Measurements from ENCODE around the gene C21orf91.

C21orf91 gene

DNA sequence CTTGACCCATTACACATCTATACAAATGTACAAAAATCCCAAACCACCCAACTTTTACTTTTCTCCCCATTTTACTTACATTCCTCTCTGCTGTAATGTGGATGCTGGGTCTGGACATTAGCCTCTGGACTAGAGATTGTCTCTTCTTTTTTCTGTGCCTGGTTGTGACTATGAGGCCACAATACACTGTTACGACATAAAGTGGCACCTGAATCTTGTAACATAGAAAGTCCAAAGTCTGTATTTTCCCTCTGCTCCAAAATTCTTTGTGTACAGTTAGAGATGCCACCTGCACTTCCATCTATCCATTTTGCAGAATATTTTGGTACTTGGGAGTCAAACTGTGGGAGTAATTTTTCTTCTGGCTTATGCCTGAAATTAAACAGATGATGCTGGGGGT is 22.7 kb downstream of the C21orf91 start:
- no peak for DNase-seq

DNA sequence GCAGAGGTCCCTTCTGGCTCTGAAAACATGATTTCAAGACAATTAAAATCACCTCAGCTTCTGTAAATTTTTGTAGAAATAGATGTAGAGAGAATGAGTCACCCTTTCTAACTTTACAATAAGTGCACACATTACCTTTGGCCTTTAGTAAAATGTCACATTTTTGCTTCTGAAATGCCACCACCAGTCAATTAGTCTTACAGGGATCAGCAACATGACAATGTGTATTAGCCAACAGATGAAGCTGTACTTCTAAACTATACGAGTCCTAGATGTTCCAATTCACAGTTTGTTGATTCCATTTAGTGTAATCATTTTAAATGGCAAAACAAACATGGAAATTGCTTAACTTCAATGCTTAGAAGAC is 23.1 kb downstream of the C21orf91 start:
- DNase-seq, result no peak

- no peak for DNase-seq
Observed at GRCh38 chr21:17795146-17796036, 23.8 kb downstream of the C21orf91 start.

DNA sequence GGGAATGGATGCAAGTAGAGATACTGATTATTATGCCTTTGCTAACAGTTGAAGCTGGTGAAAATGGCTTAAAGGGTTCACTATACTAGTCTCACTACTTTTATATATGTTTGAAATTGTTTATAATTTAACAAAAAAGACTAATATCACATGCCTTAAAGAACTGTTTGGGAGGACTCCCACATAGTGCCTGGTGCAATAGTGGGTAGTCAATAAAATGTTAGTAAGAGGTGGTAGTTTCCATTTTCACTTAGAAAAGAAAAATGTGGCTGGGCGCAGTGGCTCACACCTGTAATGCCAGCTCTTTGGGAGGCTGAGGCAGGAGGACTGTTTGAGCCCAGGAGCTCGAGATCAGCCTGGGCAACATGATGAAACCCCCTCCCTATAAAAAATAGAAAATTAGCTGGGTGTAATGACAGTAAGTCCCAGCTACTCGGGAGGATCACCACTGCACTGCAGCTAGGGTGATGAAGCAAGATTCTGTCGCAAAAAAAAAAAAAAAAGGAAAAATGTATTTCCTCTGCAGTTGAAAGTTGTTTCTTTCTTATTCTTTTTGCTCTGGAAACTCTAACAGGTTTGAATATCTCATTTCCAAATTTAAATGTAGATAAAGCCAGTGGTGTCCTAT is 24.5 kb downstream of the C21orf91 start:
- DNase-seq, result no peak

- DNase-seq, result no peak
Observed at GRCh38 chr21:17793246-17794123, 25.7 kb downstream of the C21orf91 start.

- DNase-seq, result no peak
Observed at GRCh38 chr21:17789656-17790055, 29.5 kb downstream of the C21orf91 start.

DNA sequence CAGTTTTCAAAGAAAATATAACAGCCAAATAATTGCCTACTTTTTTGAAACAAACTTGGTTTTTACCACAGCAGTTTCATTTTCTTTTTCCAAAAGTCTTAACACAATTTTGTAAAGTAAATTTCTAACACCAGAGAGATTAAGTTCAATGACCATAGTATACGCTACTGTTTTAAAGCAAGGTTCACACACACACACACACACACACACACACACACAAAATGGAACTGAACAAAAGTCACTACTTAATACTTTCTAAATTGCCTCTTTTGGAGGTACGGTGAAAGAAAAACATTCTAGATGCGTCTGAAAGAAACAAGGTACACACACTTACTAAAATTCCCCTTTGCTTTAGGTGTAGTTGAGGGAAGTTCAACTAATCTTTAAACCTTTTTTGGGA is 30.1 kb downstream of the C21orf91 start:
- DNase-seq, result no peak

DNA sequence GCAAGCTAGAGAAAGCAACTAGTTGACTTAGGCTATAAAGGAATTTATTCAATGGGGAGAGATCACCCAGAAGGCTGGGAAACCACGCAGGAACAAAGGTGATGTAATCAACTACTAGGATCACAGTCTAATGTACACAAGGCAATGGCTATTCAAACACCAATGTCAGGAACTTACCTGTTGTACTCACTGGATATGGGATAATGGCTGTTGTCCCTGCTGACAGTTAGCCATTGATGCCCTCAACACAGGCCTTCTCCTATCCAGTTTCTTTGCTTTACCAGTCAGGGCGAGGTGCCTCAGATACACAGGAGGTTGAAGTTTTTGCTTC is 32.3 kb downstream of the C21orf91 start:
- no peak for DNase-seq

DNA sequence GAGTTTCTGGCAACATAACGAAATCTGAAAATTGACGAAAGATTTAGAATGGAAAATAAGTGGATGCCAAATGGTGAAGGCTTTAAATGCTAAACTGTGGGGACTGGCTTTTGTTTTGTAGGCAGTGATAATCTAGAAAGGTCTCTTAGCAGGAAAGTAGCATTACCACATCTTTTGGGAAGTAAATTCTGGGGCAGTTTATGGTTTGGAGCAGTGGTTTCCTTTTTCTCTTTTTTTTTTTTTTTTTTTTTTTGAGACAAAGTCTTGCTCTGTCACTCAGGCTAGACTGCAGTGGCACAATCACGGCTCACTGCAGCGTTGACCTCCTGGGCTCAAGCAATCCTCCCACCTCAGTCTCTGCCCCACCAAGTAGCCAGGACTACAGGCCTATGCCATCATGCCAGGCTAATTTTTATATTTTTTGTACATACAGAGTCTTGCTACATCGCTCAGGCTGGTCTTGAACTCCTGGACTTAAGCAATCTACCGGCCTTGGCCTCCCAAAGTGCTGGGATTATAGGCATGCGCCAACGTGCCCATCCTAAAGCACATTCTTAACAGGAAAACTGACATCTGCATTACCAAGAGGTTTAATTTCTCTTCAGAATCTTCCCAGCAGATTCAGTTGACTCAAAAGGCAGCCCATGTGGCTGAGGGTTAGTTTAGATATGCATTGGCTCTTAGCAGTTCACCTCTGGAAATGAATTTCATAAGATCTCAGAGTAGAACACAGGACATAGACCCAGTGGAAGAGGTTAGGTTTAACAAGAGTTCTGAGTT is 32.9 kb downstream of the C21orf91 start:
- no peak for DNase-seq

DNA sequence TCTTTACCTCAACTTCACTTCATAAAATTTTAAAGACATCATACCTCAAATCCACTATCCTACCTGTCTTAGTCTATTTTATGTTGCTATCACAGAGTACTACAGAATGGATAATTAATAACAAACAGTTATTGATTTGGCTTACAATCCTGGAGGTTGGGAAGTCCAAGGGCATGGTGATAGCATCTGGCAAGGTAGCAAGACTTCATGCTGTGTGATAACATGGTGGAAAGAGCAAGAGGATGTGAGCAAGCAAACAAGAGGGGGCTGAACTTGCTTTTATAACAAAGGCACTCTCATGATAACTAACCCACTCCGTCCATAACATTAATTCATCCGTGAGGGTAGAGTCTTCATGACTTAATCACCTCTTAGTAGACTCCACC is 33.8 kb downstream of the C21orf91 start:
- no peak for DNase-seq

- peak; percentile 54 for DNase-seq
Observed at GRCh38 chr21:17784604-17785402, 34.4 kb downstream of the C21orf91 start.

DNA sequence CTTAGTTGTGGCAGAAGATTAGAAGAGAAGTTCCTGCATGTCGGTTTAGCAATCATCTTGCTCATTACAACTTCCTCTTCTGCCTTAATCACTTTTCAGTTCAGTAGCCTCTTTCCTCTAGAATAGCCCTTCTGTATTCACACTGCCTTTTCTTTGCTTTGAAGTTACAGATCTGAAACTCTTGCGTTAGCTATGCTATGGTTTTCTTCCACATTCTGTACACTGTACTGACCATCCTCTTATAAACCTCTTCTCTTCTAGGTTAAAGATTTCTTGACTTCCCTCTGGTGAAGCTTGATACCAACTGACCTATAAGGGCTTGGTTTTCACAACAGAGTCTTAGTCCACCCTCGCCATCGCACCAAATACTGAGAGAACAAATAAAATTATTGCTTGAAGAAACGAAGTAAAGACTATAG is 35.0 kb downstream of the C21orf91 start:
- no peak for DNase-seq

DNA sequence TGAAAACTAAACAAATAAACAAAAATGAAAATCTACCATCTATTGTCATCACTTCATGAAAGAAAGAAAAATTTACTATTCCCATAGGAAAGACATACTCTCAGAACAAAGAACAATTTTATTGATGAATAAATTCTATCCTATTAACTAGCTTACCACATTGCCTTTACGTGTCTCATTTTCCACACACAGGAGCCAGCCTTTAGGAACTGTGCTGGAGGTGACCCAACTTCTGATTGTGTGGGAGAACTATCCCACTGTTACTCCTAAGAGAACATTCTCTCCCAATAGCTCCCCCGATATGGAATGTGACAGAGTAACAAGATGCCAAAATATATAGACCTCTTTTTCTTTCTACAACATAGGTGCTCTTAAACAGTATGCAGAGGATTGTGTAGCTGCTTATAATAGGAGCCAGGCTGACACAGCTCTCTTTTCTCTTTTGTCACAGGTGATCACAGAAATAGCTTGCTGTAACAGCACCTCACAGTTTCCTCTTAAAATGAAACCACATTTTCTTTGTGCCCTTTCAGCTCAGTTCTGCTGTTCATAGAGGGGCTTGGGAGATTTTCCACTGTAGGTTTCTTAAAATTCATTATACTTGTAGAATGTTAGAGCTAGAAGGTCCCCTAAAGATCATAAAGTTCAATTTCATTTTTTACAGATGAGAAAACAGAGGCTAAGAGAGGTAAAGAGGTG is 35.5 kb downstream of the C21orf91 start:
- no peak for DNase-seq

DNA sequence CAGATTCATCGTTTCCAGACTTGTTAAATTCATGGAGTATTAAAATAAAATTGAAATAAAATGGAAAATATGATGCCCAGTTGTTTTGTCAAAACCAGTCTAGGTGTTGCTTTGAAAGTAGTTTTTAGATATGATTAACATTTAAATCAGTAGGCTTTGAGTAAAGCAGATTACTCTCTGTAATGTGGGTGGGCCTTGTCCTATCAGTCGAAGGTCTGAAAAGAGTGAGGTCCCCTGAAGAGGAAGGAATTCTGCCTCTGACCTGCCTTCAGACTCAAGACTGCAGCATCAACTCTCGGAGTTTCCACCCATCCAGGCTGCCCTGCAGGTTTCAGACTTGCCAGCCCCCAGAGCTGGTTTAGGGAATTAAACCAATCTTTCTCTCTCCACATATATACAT is 36.2 kb downstream of the C21orf91 start:
- DNase-seq, result no peak

DNA sequence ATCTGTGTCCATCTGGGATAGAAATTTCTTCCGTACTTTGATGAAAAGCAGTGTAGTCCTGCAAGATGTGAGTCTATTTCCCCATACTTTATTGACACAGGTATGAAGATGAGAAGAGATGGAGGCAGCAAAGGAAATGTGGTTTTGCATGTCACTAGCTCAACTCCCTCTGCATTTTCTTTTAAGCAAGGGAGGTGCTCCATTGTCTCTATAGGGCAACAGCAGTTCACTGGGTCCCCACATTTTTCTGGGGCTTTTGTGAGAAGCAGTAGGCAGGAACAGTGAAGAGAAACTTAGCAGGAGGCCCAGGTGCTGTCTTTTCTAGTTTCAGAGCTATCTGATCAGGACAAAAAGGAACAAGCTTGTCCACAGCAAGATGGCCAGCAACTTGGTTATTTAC is 37.1 kb downstream of the C21orf91 start:
- DNase-seq, result no peak

- no peak for DNase-seq
Observed at GRCh38 chr21:17781524-17781923, 37.6 kb downstream of the C21orf91 start.

DNA sequence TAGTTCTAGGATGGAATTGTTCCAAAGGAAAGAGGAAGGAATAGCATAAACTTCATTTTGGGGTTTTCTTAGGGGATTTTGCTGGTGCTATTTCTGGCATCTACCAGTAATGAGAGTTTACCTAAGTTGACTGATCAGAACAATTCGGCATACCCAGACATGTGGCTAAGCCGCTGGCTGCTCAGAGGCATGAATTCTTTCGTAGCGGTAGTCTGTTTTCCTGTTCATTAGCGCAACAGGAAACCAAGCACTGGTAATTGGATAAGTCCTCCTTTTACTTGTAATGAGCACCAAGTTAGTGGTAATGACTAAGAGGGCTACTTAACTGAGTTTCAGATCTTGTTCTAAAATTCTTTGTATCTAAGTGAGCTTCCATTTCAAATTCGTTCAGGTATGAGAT is 38.6 kb downstream of the C21orf91 start:
- DNase-seq, result peak; percentile 36

DNA sequence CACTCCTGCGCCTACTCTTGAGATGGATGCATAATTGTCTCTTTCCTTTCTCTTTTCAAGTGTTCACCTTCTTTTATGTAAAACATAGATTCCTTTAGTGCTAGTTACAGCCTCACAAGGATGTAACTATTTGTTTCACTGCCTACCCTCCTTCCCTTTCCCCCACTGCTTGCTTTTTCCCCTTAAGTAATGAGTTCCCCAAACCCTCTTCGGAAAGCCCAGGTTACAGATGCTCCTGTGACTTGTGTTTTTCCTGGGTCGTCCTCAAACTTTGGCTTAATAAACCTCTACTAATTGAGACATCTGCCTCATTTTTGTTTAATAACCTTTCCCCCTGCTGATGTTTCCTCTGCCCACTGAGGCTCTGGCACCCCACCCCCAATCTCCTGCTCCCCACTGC is 39.2 kb downstream of the C21orf91 start:
- DNase-seq, result no peak

GRCh38 chr21:17779496-17779895 is 39.7 kb downstream of the C21orf91 start:
- no peak for DNase-seq

- no peak for DNase-seq
Observed at GRCh38 chr21:17777072-17777765, 41.9 kb downstream of the C21orf91 start.

All from activated CD4-positive, alpha-beta T cell treated with anti-CD3 and anti-CD28 coated beads for 48 hours (primary cell).